Lung (tissue), 12 donors: Measurements from ENCODE around the gene ADRB2. TPM values are rescaled to one million over a fixed set of nuclear protein-coding genes. Genes with fewer than 3 reads are reported as not detected.

ENCODE experiments used
- ATAC-seq: fragments of 200-7000 bp; cut with Tn5 transposase; one replicate; pipeline ENCODE4 v1.9.1; 2020; ENCODE audit warnings: moderate number of reproducible peaks; ENCODE audit not compliant: insufficient read depth, low FRiP score
- DNase-seq, 3 donors: peaks; one replicate each; pipeline ENCODE4 v3.0.0-alpha.2; 2013 to 2017
- H3K27ac ChIP-seq, 2 donors: one replicate each; pipeline ENCODE4 v1.5.1; 2013; ENCODE audit warnings: mild to moderate bottlenecking in 2 of 2, moderate library complexity in 2 of 2, control low read depth in 1 of 2, inconsistent platforms in 1 of 2, low read depth in 1 of 2, low read length in 1 of 2
- H3K27me3 ChIP-seq, 3 donors: one replicate each; pipeline ENCODE4 v1.5.1; 2013; ENCODE audit warnings: low read length in 2 of 3; ENCODE audit not compliant: control insufficient read depth in 3 of 3, insufficient read depth in 3 of 3
- H3K36me3 ChIP-seq, 4 donors: one replicate each; pipeline ENCODE4 v1.5.1; 2013; ENCODE audit warnings: low read length in 4 of 4, mild to moderate bottlenecking in 1 of 4, moderate library complexity in 1 of 4; ENCODE audit not compliant: control insufficient read depth in 4 of 4, insufficient read depth in 4 of 4
- H3K4me1 ChIP-seq, 5 donors: one replicate each; pipeline ENCODE4 v1.5.1; 2013; ENCODE audit warnings: low read length in 5 of 5, mild to moderate bottlenecking in 2 of 5, moderate library complexity in 1 of 5; ENCODE audit not compliant: control insufficient read depth in 5 of 5, insufficient read depth in 5 of 5
- H3K4me3 ChIP-seq: one replicate; pipeline ENCODE4 v1.5.1; 2013; ENCODE audit warnings: mild to moderate bottlenecking, control low read depth, moderate library complexity
- H3K9ac ChIP-seq, 2 donors: one replicate each; pipeline ENCODE4 v1.5.1; 2013; ENCODE audit warnings: low read length in 2 of 2, control low read depth in 1 of 2; ENCODE audit not compliant: insufficient read depth in 1 of 2
- H3K9me3 ChIP-seq, 4 donors: one replicate each; pipeline ENCODE4 v1.5.1; 2013; ENCODE audit warnings: low read length in 3 of 4, mild to moderate bottlenecking in 1 of 4, moderate library complexity in 1 of 4; ENCODE audit not compliant: control insufficient read depth in 4 of 4, insufficient read depth in 3 of 4
- WGBS, 2 donors: extraction: QIAGEN DNeasy Blood & Tissue Kit; methylation state at CpG; one replicate each; pipeline ENCODE4 v1.1.7; 2013; 5-methylcytosine and 5-hydroxymethylcytosine counted together
- polyA plus RNA-seq, 2 donors: library from polyadenylated mRNA; stranded (reverse); fragments of 200-250 nt; gene quantifications; one replicate each; pipeline ENCODE4 v1.2.1, GENCODE V29; 2013
- total RNA-seq, 2 donors: library from RNA; depleted of rRNA in 1 of 2; stranded (reverse); fragments of >200 nt in 1 of 2; gene quantifications; one replicate each; pipeline ENCODE4 v1.2.1, GENCODE V29; 2014 to 2021
- TF ChIP-seq, protein P1 (sequence below): IDR thresholded peaks from 2 replicates; pipeline ENCODE4 v1.5.1; 2012; ENCODE audit warnings: mild to moderate bottlenecking; ENCODE audit errors: control extremely low read depth, extremely low read depth
- donor health status: control.
- donor health status: control.
- donor health status: Bipolar disorder and iron deficiency.
- donor health status: healthy.
- donor health status: DM: yes; HTN: yes; CAD: no.

ADRB2 gene
- total and polyA plus RNA-seq, 4 donors: 3.5 to 18.4 (median 9.5) TPM

DNA sequence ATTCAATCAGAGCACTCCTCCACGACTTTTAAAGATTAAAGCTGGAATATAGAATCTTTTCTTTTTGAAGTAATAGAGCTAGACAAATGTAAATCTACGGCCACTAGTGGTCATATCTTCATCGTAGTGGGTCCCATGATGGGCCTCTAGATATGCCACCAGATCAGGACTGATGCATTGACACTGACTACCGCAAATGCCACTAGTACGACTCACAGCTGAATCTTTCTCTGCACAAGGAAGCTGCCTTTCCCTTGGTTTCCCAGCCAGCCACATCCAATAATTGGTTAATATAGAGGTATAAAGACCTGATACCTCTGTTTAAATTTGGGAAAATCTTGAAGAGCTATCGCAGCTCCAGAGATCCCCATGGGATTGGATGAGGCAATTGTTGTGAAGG lies 37.8 kb upstream of the ADRB2 start:
- H3K27ac ChIP-seq: no peak overlapping the region
- H3K4me3 ChIP-seq: no peak overlapping the region
- H3K4me1 ChIP-seq: no peaks in the 10 kb centered on the region
- DNase-seq (no peak), ATAC-seq (no peak)
- WGBS, 2 donors: 89 to 92% methylated on average over 6 of the region's 6 CpGs
- no peaks in the 10 kb centered on the region for H3K36me3 ChIP-seq
- H3K9me3 ChIP-seq: no peaks in the 10 kb centered on the region
- H3K9ac ChIP-seq: no peak overlapping the region
- H3K27me3 ChIP-seq: no peaks in the 10 kb centered on the region
- TF ChIP-seq, protein P1, sequence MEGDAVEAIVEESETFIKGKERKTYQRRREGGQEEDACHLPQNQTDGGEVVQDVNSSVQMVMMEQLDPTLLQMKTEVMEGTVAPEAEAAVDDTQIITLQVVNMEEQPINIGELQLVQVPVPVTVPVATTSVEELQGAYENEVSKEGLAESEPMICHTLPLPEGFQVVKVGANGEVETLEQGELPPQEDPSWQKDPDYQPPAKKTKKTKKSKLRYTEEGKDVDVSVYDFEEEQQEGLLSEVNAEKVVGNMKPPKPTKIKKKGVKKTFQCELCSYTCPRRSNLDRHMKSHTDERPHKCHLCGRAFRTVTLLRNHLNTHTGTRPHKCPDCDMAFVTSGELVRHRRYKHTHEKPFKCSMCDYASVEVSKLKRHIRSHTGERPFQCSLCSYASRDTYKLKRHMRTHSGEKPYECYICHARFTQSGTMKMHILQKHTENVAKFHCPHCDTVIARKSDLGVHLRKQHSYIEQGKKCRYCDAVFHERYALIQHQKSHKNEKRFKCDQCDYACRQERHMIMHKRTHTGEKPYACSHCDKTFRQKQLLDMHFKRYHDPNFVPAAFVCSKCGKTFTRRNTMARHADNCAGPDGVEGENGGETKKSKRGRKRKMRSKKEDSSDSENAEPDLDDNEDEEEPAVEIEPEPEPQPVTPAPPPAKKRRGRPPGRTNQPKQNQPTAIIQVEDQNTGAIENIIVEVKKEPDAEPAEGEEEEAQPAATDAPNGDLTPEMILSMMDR: no peak

DNA sequence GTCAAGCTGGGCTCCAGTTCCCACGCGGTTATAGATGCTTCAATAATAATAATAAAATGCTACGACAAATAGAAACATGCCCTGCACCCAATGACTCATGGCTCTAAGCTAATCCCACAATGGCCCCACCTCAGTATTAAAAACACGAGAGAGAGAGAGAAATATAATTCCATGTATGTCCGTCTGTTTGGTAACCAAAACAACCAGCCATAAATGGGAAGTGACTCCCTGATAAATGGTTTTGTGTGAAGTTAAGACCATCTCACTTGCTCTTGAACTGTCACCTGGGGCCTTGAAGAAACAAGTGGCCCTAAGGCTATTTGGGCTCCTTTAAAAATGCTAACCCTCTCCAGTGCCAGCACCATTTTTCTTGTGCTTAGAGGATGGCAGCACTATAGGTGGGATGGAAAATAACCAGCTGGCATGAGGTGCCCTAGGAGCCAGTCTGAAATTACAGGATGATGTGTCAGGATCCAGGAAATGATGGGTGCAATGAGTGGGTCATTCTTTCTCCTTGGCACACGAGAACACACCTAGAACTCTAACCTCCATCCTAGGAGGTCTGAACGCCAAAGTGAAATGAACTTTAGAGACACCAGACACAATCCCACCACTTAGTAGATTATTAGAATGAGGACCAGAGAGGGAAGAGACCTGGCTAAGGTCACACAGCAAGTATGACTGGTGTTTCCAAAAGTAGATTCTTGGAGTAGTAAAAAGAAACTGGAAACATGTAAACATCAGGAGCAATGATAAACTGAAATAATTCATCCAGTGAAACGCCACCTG lies 35.7 kb upstream of the ADRB2 start:
- no peak overlapping the region for H3K9ac ChIP-seq
- no peaks in the 10 kb centered on the region for H3K36me3 ChIP-seq
- peaks cover 0 to 5% (median 0%) of the 10 kb centered on the region in 5 donors for H3K4me1 ChIP-seq
- no peak overlapping the region for H3K27ac ChIP-seq
- H3K9me3 ChIP-seq: no peaks in the 10 kb centered on the region
- H3K27me3 ChIP-seq: no peaks in the 10 kb centered on the region
- TF ChIP-seq, protein P1: no peak
- no peak overlapping the region for H3K4me3 ChIP-seq
- ATAC-seq (no peak), DNase-seq (no peak)
- 83 to 87% methylated on average over 8 of the region's 8 CpGs for WGBS, 2 donors

DNA sequence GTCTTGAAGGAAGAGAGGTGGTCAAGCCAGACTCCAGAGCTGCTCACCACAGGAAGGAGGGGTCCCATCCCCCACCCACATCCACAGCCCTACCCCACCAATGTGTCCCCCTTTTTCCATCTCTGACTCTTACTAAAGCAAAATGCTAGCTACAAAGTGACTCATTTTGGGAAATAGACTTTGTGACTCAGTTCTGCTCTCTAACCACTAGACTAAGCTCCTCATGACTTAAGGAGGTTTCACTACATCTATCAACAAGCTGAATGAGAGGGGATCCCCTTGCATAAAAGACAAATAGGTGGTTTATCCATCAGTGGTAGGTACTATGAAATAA lies 35.1 kb upstream of the ADRB2 start:
- Histone ChIP-seq H3K4me3 (no peak overlapping the region), H3K4me1 (peaks cover 0 to 5% (median 0%) of the 10 kb centered on the region in 5 donors), H3K9me3 (no peaks in the 10 kb centered on the region), H3K9ac (no peak overlapping the region), H3K36me3 (no peaks in the 10 kb centered on the region), H3K27me3 (no peaks in the 10 kb centered on the region), H3K27ac (no peak overlapping the region)
- ATAC-seq (no peak), DNase-seq (no peak)
- TF ChIP-seq, protein P1: no peak

DNA sequence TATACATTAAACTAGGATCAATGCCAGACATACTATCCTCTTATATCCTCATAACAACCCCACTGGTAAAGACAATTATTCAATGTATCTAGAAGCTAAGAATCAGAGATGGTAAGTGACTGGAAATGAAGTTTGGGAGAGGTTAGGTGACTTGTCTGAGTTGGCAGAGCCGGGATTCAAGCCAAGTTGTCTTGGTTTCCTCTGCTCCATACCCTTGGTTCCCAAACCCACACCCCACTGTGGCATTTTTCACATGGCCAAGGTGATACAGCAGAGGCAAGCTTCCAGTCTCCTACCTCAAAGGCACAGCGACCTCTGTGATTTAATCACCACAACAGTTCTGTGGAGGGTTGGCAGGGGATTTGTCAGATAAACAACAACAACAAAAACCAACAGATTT lies 34.7 kb upstream of the ADRB2 start:
- 82 to 91% methylated on average over 2 of the region's 2 CpGs for WGBS, 2 donors
- TF ChIP-seq, protein P1: no peak
- Histone ChIP-seq H3K27me3 (no peaks in the 10 kb centered on the region), H3K27ac (no peak overlapping the region), H3K4me3 (no peak overlapping the region), H3K9me3 (no peaks in the 10 kb centered on the region), H3K9ac (no peak overlapping the region), H3K4me1 (peaks cover 0 to 5% (median 0%) of the 10 kb centered on the region in 5 donors), H3K36me3 (no peaks in the 10 kb centered on the region)
- ATAC-seq: no peak
- DNase-seq: no peak
